Stimulated activated CD4-positive, alpha-beta T cell treated with anti-CD3 and anti-CD28 coated beads, Interleukin-15, amount 100 ng/mL, for 48 hours (primary cell): ENCODE results near the gene C20orf141.
"Not testable (repeated sequence)": the region's sequence is repeated elsewhere in the genome, so short reads cannot be mapped to it uniquely, and the experiment has no call there.

Source experiments
- DNase-seq, 2 donors: peaks; one replicate each; pipeline ENCODE4 v3.0.0-alpha.2; 2020; ENCODE audit warnings: low read depth in 2 of 2

Gene C20orf141

GRCh38 chr20:2814587-2815051, at the start of gene C20orf141:
Gene C20orf141 (plus strand): TSS chr20:2814987. CDS start chr20:2815185, 198 bp downstream.
- DNase-seq = no peak

GRCh38 chr20:2767768-2768631, 46.8 kb upstream of the C20orf141 start:
- DNase-seq = no peak

GRCh38 chr20:2768632-2769015, 46.2 kb upstream of the C20orf141 start:
- no peak for DNase-seq

- not testable (repeated sequence) for DNase-seq
Measured at GRCh38 chr20:2770091-2770490, 44.7 kb upstream of the C20orf141 start.

- DNase-seq = no peak
Measured at GRCh38 chr20:2771631-2772080, 43.1 kb upstream of the C20orf141 start.

- no peak for DNase-seq
Measured at GRCh38 chr20:2773812-2774211, 41.0 kb upstream of the C20orf141 start.

- DNase-seq = no peak
Measured at GRCh38 chr20:2775139-2775538, 39.6 kb upstream of the C20orf141 start.

GRCh38 chr20:2778602-2779321, 36.0 kb upstream of the C20orf141 start:
- no peak for DNase-seq

GRCh38 chr20:2780948-2781347, 33.8 kb upstream of the C20orf141 start:
- no peak for DNase-seq

GRCh38 chr20:2783908-2784566, 30.8 kb upstream of the C20orf141 start:
- no peak for DNase-seq

- no peak for DNase-seq
Measured at GRCh38 chr20:2793471-2793870, 21.3 kb upstream of the C20orf141 start.

GRCh38 chr20:2794202-2794748, 20.5 kb upstream of the C20orf141 start:
- no peak for DNase-seq

- DNase-seq = no peak
Measured at GRCh38 chr20:2794866-2795447, 19.8 kb upstream of the C20orf141 start.

GRCh38 chr20:2795451-2795850, 19.3 kb upstream of the C20orf141 start:
- no peak for DNase-seq

GRCh38 chr20:2796011-2796660, 18.7 kb upstream of the C20orf141 start:
- no peak for DNase-seq

- DNase-seq = no peak
Measured at GRCh38 chr20:2797136-2797983, 17.4 kb upstream of the C20orf141 start.

GRCh38 chr20:2798095-2798805, 16.5 kb upstream of the C20orf141 start:
- no peak for DNase-seq

- DNase-seq = no peak
Measured at GRCh38 chr20:2798814-2799213, 16.0 kb upstream of the C20orf141 start.

- no peak for DNase-seq
Measured at GRCh38 chr20:2799271-2799670, 15.5 kb upstream of the C20orf141 start.
